GM12878 (cell line): Measurements from ENCODE around the gene SLC44A4. TPM values are rescaled to one million over a fixed set of nuclear protein-coding genes. Genes with fewer than 3 reads are reported as not detected.

Source experiments
- BACH1 ChIP-seq: fragments of 450-650 bp; IDR thresholded peaks from 2 replicates; pipeline ENCODE4 v1.6.1; 2017; ENCODE audit warnings: mild to moderate bottlenecking, borderline replicate concordance
- CBX3 ChIP-seq: fragments of 200-600 bp; sonication (generic); IDR thresholded peaks from 2 replicates; pipeline ENCODE4 v1.6.1; 2016; ENCODE audit warnings: low read depth, borderline replicate concordance
- CREM ChIP-seq: IDR thresholded peaks from 2 replicates; pipeline ENCODE4 v1.6.1; 2014; ENCODE audit warnings: antibody characterized with exemption, low read depth
- GATAD2B ChIP-seq: fragments of 450-650 bp; conservative IDR thresholded peaks from 2 replicates; pipeline ENCODE4 v1.6.1; 2017; ENCODE audit warnings: low read depth, mild to moderate bottlenecking, moderate library complexity
- HDAC6 ChIP-seq: fragments of 200-600 bp; sonication (generic); IDR thresholded peaks from one replicate; pipeline ENCODE4 v1.8.0; 2017; ENCODE audit warnings: antibody characterized with exemption; ENCODE audit not compliant: unreplicated experiment
- KDM1A ChIP-seq: fragments of 200-600 bp; sonication (generic); IDR thresholded peaks from 2 replicates; pipeline ENCODE4 v1.6.1; 2016; ENCODE audit warnings: borderline replicate concordance
- LARP7 ChIP-seq: fragments of 450-650 bp; IDR thresholded peaks from 2 replicates; pipeline ENCODE4 v1.6.1; 2017; ENCODE audit warnings: mild to moderate bottlenecking
- MEF2B ChIP-seq: fragments of 450-650 bp; IDR thresholded peaks from 2 replicates; pipeline ENCODE4 v1.6.1; 2018; ENCODE audit warnings: mild to moderate bottlenecking, moderate library complexity; ENCODE audit not compliant: partially characterized antibody, poor library complexity, severe bottlenecking
- NR2F1 ChIP-seq: fragments of 450-650 bp; conservative IDR thresholded peaks from 2 replicates; pipeline ENCODE4 v1.6.1; 2017; ENCODE audit warnings: mild to moderate bottlenecking
- PAX5 ChIP-seq: IDR thresholded peaks from 2 replicates; pipeline ENCODE4 v1.6.1; 2011; ENCODE audit warnings: low read depth, low read length, borderline replicate concordance
- PML ChIP-seq: IDR thresholded peaks from 2 replicates; pipeline ENCODE4 v1.6.1; 2012; ENCODE audit warnings: low read length, inconsistent platforms
- POLR2A ChIP-seq: IDR thresholded peaks from 2 replicates; pipeline ENCODE4 v1.6.1; 2011; ENCODE audit warnings: low read depth, mild to moderate bottlenecking, low read length
- POLR2AphosphoS2 ChIP-seq: IDR thresholded peaks from 2 replicates; pipeline ENCODE4 v1.6.1; 2011; ENCODE audit warnings: low read depth, mild to moderate bottlenecking, low read length, improper control_type of control experiment, moderate library complexity
- RAD21 ChIP-seq: IDR thresholded peaks from 2 replicates; pipeline ENCODE4 v1.6.1; 2011; ENCODE audit warnings: mild to moderate bottlenecking, low read depth, low read length, moderate library complexity; ENCODE audit not compliant: insufficient read depth
- RUNX3 ChIP-seq: IDR thresholded peaks from 2 replicates; pipeline ENCODE4 v1.6.1; 2012; ENCODE audit warnings: low read length, inconsistent platforms
- SIX5 ChIP-seq: IDR thresholded peaks from 2 replicates; pipeline ENCODE4 v1.6.1; 2011; ENCODE audit warnings: mild to moderate bottlenecking, low read depth, low read length, moderate library complexity; ENCODE audit not compliant: severe bottlenecking
- SP1 ChIP-seq: IDR thresholded peaks from one replicate; pipeline ENCODE4 v1.6.1; 2011; ENCODE audit warnings: low read depth, low read length
- SREBF1 ChIP-seq: IDR thresholded peaks from 2 replicates; pipeline ENCODE4 v1.6.1; 2012; ENCODE audit warnings: mild to moderate bottlenecking, low read length
- SREBF2 ChIP-seq: IDR thresholded peaks from 2 replicates; pipeline ENCODE4 v1.6.1; 2012; ENCODE audit warnings: mild to moderate bottlenecking, low read length
- SUZ12 ChIP-seq: fragments of 200-600 bp; sonication (generic); IDR thresholded peaks from one replicate; pipeline ENCODE4 v1.6.1; 2018; ENCODE audit warnings: antibody characterized with exemption, mild to moderate bottlenecking; ENCODE audit not compliant: unreplicated experiment
- TARDBP ChIP-seq: IDR thresholded peaks from 2 replicates; pipeline ENCODE4 v1.6.1; 2016; ENCODE audit warnings: borderline replicate concordance
- TCF7 ChIP-seq: IDR thresholded peaks from 2 replicates; pipeline ENCODE4 v1.6.1; 2014; ENCODE audit warnings: antibody characterized with exemption, borderline replicate concordance
- YY1 ChIP-seq: IDR thresholded peaks from 2 replicates; pipeline ENCODE4 v1.6.1; 2011; ENCODE audit warnings: low read depth, mild to moderate bottlenecking, low read length
- polyA plus RNA-seq, 11 experiments: library from polyadenylated mRNA; depleted of rRNA in 4 of 11; unstranded in 6 of 11; stranded (reverse) in 5 of 11; fragments of >200 nt; fragmentation: Nextera tagmentation in 4 of 11; fragmentation: Illumina TruSeq in 1 of 11; extraction: Ambion mirVana in 4 of 11; extraction: Trizol in 1 of 11; gene quantifications; 1 replicate in 1 of 11; 2 replicates in 10 of 11; pipeline versions ENCODE4 v1.2.1 to v1.2.3, GENCODE V29; 2011 to 2016; ENCODE audit warnings: inconsistent platforms in 2 of 11, missing spikeins in 2 of 11, low read depth in 1 of 11
- total RNA-seq, 4 experiments: library from RNA; depleted of rRNA in 3 of 4; stranded (reverse); fragments of >200 nt in 3 of 4; fragmentation: Illumina TruSeq in 1 of 4; extraction: Trizol in 1 of 4; gene quantifications; 2 replicates each; pipeline versions ENCODE4 v1.2.1 to v1.2.3, GENCODE V29; 2013 to 2021
- TF ChIP-seq, protein P1 (sequence below): fragments of 450-650 bp; IDR thresholded peaks from 2 replicates; pipeline ENCODE4 v1.6.1; 2017; ENCODE audit warnings: mild to moderate bottlenecking, moderate library complexity
- TF ChIP-seq, protein P2 (sequence below): IDR thresholded peaks from 2 replicates; pipeline ENCODE4 v1.6.1; 2012; ENCODE audit warnings: low read depth, low read length, improper control_type of control experiment
- TF ChIP-seq, protein P3 (sequence below): IDR thresholded peaks from 2 replicates; pipeline ENCODE4 v1.6.1; 2012; ENCODE audit warnings: low read length, inconsistent platforms

SLC44A4 gene
- total and polyA plus RNA-seq, 10 of the 15 experiments (the other 5 are each of a cell fraction or from before 2014, with no cell fraction given) = 0.04 to 0.24 (median 0.15) TPM; not detected in 3

DNA sequence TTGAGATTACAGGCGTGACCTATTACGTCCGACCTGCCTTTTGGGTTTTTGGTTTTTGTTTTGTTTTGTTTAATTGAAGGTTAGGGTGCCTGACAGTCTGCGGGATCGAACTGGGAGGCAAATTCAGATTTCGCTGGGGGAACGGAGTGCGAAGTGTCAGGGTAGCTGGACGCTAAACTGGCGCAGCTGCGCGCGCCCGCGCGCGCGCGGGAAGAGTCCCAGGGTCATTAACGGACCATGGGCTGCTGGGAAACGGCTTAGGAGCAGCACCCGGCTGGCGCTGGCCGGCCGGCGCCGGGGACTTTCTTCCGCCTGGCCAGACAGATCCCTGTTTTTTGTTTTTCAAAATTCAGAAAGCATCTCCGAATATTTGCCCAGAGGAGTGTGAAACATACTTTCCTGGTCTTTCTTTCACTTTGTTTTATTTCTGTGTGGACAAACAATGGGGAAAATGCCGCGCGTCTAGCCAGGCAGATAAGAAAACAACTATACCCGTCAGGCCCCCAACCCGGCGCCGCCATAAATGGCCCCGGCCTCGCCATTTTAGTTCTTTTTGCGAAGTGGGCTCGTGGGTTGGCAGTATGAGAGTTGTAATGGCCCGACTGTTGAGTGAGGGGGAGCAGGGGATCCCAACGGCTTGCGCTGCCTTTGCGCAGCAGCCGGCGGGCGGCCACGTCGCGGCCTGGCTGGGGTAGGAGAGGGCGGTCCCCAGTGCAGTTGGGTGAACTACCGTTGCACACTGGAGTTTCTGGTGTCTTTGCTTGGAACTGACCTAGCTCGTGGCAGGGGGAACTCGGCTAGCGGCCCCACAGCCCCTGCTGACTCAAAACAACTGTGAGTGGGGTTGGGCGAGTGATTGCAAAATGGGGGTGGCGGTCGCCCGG lies 44.2 kb downstream of the SLC44A4 start (continued):
- TF ChIP-seq, protein P1, sequence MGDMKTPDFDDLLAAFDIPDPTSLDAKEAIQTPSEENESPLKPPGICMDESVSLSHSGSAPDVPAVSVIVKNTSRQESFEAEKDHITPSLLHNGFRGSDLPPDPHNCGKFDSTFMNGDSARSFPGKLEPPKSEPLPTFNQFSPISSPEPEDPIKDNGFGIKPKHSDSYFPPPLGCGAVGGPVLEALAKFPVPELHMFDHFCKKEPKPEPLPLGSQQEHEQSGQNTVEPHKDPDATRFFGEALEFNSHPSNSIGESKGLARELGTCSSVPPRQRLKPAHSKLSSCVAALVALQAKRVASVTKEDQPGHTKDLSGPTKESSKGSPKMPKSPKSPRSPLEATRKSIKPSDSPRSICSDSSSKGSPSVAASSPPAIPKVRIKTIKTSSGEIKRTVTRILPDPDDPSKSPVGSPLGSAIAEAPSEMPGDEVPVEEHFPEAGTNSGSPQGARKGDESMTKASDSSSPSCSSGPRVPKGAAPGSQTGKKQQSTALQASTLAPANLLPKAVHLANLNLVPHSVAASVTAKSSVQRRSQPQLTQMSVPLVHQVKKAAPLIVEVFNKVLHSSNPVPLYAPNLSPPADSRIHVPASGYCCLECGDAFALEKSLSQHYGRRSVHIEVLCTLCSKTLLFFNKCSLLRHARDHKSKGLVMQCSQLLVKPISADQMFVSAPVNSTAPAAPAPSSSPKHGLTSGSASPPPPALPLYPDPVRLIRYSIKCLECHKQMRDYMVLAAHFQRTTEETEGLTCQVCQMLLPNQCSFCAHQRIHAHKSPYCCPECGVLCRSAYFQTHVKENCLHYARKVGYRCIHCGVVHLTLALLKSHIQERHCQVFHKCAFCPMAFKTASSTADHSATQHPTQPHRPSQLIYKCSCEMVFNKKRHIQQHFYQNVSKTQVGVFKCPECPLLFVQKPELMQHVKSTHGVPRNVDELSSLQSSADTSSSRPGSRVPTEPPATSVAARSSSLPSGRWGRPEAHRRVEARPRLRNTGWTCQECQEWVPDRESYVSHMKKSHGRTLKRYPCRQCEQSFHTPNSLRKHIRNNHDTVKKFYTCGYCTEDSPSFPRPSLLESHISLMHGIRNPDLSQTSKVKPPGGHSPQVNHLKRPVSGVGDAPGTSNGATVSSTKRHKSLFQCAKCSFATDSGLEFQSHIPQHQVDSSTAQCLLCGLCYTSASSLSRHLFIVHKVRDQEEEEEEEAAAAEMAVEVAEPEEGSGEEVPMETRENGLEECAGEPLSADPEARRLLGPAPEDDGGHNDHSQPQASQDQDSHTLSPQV = peak; percentile 87; the same call in 1 of the 2 replicates
- TF ChIP-seq RUNX3 = peak; percentile 54
- TF ChIP-seq SREBF2 = no peak
- TF ChIP-seq NR2F1 = peak; percentile 69
- peak; percentile 4 for TF ChIP-seq SP1
- TF ChIP-seq POLR2AphosphoS2 = peak; percentile 93
- TF ChIP-seq KDM1A = no peak
- no peak for TF ChIP-seq SREBF1
- TF ChIP-seq SUZ12 = no peak
- TF ChIP-seq RAD21 = no peak
- TF ChIP-seq CREM = peak; percentile 63
- peak; percentile 99 for TF ChIP-seq PML
- TF ChIP-seq BACH1 = peak; percentile 71
- TF ChIP-seq TARDBP = 0 out of 2 replicates have a peak, but pooled peaks have one; percentile 26
- TF ChIP-seq GATAD2B = 0 out of 2 replicates have a peak, but pooled peaks have one; percentile 49
- TF ChIP-seq MEF2B = peak; percentile 48
- TF ChIP-seq TCF7 = 0 out of 2 replicates have a peak, but pooled peaks have one; percentile 14
- peak; percentile 11 for TF ChIP-seq SIX5
- peak; percentile 99 for TF ChIP-seq POLR2A
- TF ChIP-seq PAX5 = 0 out of 2 replicates have a peak, but pooled peaks have one; percentile 18
- TF ChIP-seq CBX3 = no peak
- TF ChIP-seq, protein P2, sequence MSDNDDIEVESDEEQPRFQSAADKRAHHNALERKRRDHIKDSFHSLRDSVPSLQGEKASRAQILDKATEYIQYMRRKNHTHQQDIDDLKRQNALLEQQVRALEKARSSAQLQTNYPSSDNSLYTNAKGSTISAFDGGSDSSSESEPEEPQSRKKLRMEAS = peak; percentile 5
- TF ChIP-seq, protein P3, sequence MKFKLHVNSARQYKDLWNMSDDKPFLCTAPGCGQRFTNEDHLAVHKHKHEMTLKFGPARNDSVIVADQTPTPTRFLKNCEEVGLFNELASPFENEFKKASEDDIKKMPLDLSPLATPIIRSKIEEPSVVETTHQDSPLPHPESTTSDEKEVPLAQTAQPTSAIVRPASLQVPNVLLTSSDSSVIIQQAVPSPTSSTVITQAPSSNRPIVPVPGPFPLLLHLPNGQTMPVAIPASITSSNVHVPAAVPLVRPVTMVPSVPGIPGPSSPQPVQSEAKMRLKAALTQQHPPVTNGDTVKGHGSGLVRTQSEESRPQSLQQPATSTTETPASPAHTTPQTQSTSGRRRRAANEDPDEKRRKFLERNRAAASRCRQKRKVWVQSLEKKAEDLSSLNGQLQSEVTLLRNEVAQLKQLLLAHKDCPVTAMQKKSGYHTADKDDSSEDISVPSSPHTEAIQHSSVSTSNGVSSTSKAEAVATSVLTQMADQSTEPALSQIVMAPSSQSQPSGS = peak; percentile 20; the same call in 1 of the 2 replicates
- peak; percentile 77 for TF ChIP-seq HDAC6
- TF ChIP-seq LARP7 = 0 out of 2 replicates have a peak, but pooled peaks have one; percentile 52
- peak; percentile 98 for TF ChIP-seq YY1
